ENCODE results near the gene CAPN3.

CAPN3 gene

DNA sequence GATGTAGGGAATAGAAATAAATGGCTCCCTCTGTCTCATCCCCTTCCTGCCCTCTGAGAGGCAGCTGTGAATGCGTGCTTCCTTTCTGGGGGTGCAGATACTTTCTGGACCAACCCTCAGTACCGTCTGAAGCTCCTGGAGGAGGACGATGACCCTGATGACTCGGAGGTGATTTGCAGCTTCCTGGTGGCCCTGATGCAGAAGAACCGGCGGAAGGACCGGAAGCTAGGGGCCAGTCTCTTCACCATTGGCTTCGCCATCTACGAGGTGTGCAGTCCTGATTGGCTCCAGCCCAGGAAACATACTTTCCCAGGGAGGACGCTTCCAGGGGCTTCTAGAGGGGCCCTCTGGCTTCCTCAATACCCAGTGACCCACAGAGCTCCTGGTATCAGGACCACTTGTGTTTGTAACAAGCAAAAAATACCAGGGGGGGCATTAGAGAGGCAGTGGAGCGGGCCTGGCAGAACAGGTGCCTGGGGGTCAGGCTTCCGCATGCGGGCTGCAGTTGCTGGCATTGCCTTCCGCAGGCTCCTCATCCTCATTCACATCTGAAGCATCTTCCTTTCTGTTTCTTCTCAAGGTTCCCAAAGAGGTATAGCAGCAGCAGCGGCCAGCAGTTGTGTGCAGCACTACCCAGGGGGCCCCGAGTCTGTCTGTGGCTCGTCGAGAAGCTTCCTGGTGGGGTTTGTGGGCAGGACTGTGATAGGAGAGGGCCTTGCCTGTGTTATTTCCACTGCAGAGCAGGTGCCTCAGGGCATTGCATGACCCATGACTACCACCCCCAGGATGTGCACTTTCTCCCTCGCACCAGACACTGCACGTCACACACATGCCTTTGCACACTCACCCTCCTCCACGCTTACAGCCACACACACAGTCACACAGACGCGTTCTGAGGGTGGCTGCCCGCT, 42.5 kb downstream of the CAPN3 start:
- no peak overlapping the region for H3K18ac ChIP-seq (ENCODE audit: low read length)
- no peak overlapping the region for H2BK120ac ChIP-seq (ENCODE audit: low read depth, low read length)
- no peaks in the 10 kb centered on the region for H3K79me1 ChIP-seq (ENCODE audit: low read depth, low read length)
- H4K8ac ChIP-seq (ENCODE audit: low read depth, low read length) = no peak overlapping the region
- H2AFZ ChIP-seq (ENCODE audit: low read length) = peak overlapping the region; percentile 70
- no peak overlapping the region for H3K4me2 ChIP-seq (ENCODE audit: insufficient read depth, low read length, poor library complexity, severe bottlenecking)
- DNase-seq (ENCODE audit: low spot score) = no peak
- no peak overlapping the region for H2BK5ac ChIP-seq (ENCODE audit: low read length)
- no CpG with 5 or more reads among the region's 24 CpGs for WGBS, 2 donors (ENCODE audit: extremely low coverage in 2 of 2, insufficient read length in 2 of 2, insufficient replicate concordance in 1 of 2)
- H3K27me3 ChIP-seq (ENCODE audit: control insufficient read depth in 3 of 3, insufficient read depth in 3 of 3, low read depth in 1 of 3, low read length in 3 of 3) = no peaks in the 10 kb centered on the region
- H3K4me3 ChIP-seq (ENCODE audit: low read length in 2 of 2) = peak overlapping the region in 1 of 2 donors; percentile 65
- no peak overlapping the region for H2BK15ac ChIP-seq (ENCODE audit: low read length)
- no peak overlapping the region for H3K23ac ChIP-seq (ENCODE audit: low read depth, low read length, poor library complexity)
- no peaks in the 10 kb centered on the region for H3K9me3 ChIP-seq (replicated peaks in 1 of 2; ENCODE audit: control insufficient read depth in 2 of 2, insufficient read depth in 1 of 2, low read depth in 1 of 2, low read length in 2 of 2)
- H4K91ac ChIP-seq (ENCODE audit: low read depth, low read length, poor library complexity) = no peak overlapping the region
- no peak overlapping the region for H3K9ac ChIP-seq (ENCODE audit: low read depth, low read length, poor library complexity)
- no peak overlapping the region for H2AK5ac ChIP-seq (ENCODE audit: low read depth, low read length)
- no peaks in the 10 kb centered on the region for H3K36me3 ChIP-seq (replicated peaks in 1 of 2; ENCODE audit: control insufficient read depth in 2 of 2, insufficient read depth in 2 of 2, low read length in 2 of 2)
- no peak overlapping the region for H3K14ac ChIP-seq (ENCODE audit: low read length)
- peaks cover 0 to 3% of the 10 kb centered on the region in 2 donors for H3K4me1 ChIP-seq (ENCODE audit: control insufficient read depth in 2 of 2, insufficient read depth in 1 of 2, low read depth in 1 of 2, low read length in 2 of 2)
- H2BK12ac ChIP-seq (ENCODE audit: low read length) = no peak overlapping the region
- H3K27ac ChIP-seq (replicated peaks; ENCODE audit: low read length) = no peak overlapping the region
- H3K4ac ChIP-seq (ENCODE audit: low read length) = no peak overlapping the region

DNA sequence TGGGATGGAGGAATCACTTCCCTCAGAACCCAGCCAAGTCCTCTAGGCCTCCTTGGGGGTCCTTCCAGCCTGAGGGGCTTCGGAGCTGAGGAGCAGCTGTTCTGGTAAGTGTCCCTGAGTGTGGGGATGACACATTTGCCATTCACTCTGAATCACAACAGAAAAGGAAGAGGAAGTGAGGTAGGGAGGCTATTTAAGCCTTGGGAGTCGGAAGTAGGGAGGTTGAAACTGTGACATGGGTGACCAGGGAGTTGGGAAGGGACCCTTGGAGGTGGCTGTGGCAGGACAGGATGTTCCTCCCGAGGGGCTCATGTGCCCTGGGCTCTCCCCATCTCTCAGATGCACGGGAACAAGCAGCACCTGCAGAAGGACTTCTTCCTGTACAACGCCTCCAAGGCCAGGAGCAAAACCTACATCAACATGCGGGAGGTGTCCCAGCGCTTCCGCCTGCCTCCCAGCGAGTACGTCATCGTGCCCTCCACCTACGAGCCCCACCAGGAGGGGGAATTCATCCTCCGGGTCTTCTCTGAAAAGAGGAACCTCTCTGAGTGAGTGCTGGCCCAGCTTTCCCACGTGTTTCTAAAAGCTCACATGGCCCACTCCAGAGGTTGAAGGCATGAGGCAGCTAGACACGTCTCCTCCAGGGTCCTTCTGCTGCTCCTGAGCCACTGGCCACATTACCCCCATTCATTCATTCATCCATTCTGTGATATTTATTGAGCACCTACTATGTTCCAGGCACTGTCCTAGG, 43.3 kb downstream of the CAPN3 start:
- Histone ChIP-seq H3K36me3 (replicated peaks in 1 of 2; ENCODE audit: control insufficient read depth in 2 of 2, insufficient read depth in 2 of 2, low read length in 2 of 2) (no peaks in the 10 kb centered on the region), H2BK15ac (ENCODE audit: low read length) (no peak overlapping the region), H3K4me2 (ENCODE audit: insufficient read depth, low read length, poor library complexity, severe bottlenecking) (no peak overlapping the region), H3K9me3 (replicated peaks in 1 of 2; ENCODE audit: control insufficient read depth in 2 of 2, insufficient read depth in 1 of 2, low read depth in 1 of 2, low read length in 2 of 2) (no peaks in the 10 kb centered on the region), H3K18ac (ENCODE audit: low read length) (no peak overlapping the region), H3K4me1 (ENCODE audit: control insufficient read depth in 2 of 2, insufficient read depth in 1 of 2, low read depth in 1 of 2, low read length in 2 of 2) (peaks cover 0 to 3% of the 10 kb centered on the region in 2 donors), H3K27me3 (ENCODE audit: control insufficient read depth in 3 of 3, insufficient read depth in 3 of 3, low read depth in 1 of 3, low read length in 3 of 3) (no peaks in the 10 kb centered on the region), H4K8ac (ENCODE audit: low read depth, low read length) (no peak overlapping the region), H2AK5ac (ENCODE audit: low read depth, low read length) (no peak overlapping the region), H3K79me1 (ENCODE audit: low read depth, low read length) (no peaks in the 10 kb centered on the region), H3K14ac (ENCODE audit: low read length) (no peak overlapping the region), H3K4me3 (ENCODE audit: low read length in 2 of 2) (peak overlapping the region in 1 of 2 donors; percentile 65), H2BK12ac (ENCODE audit: low read length) (no peak overlapping the region), H2BK120ac (ENCODE audit: low read depth, low read length) (no peak overlapping the region), H2AFZ (ENCODE audit: low read length) (peak overlapping the region; percentile 53), H3K9ac (ENCODE audit: low read depth, low read length, poor library complexity) (no peak overlapping the region), H3K23ac (ENCODE audit: low read depth, low read length, poor library complexity) (no peak overlapping the region), H3K27ac (replicated peaks; ENCODE audit: low read length) (no peak overlapping the region), H3K4ac (ENCODE audit: low read length) (no peak overlapping the region), H2BK5ac (ENCODE audit: low read length) (no peak overlapping the region), H4K91ac (ENCODE audit: low read depth, low read length, poor library complexity) (no peak overlapping the region)
- no peak for DNase-seq (ENCODE audit: low spot score)
- WGBS, 2 donors (ENCODE audit: extremely low coverage in 2 of 2, insufficient read length in 2 of 2, insufficient replicate concordance in 1 of 2) = no CpG with 5 or more reads among the region's 15 CpGs

DNA sequence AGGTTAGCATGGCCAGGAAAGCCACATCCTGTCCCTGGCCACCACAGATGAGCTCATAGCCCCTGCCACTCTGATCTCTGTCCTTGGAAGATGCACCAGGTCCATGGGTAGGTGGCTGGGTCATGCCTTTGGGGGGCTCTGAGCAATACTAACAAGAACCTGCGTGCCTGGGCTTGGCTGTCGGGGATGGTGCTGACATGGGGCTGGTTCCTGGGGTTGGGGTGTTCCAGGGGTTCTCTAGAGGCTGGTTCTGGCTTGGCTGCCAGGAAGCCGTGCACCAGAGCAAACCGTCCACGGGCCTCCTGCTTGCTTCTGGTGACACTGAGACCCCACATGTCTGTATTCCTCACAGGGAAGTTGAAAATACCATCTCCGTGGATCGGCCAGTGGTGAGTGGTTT, 44.1 kb downstream of the CAPN3 start:
- Histone ChIP-seq H3K27me3 (ENCODE audit: control insufficient read depth in 3 of 3, insufficient read depth in 3 of 3, low read depth in 1 of 3, low read length in 3 of 3) (no peaks in the 10 kb centered on the region), H4K91ac (ENCODE audit: low read depth, low read length, poor library complexity) (no peak overlapping the region), H3K79me1 (ENCODE audit: low read depth, low read length) (no peaks in the 10 kb centered on the region), H2AK5ac (ENCODE audit: low read depth, low read length) (no peak overlapping the region), H3K4me2 (ENCODE audit: insufficient read depth, low read length, poor library complexity, severe bottlenecking) (no peak overlapping the region), H3K9me3 (replicated peaks in 1 of 2; ENCODE audit: control insufficient read depth in 2 of 2, insufficient read depth in 1 of 2, low read depth in 1 of 2, low read length in 2 of 2) (no peaks in the 10 kb centered on the region), H3K27ac (replicated peaks; ENCODE audit: low read length) (no peak overlapping the region), H3K18ac (ENCODE audit: low read length) (no peak overlapping the region), H4K8ac (ENCODE audit: low read depth, low read length) (no peak overlapping the region), H2BK15ac (ENCODE audit: low read length) (no peak overlapping the region), H2BK120ac (ENCODE audit: low read depth, low read length) (no peak overlapping the region), H2BK5ac (ENCODE audit: low read length) (no peak overlapping the region), H3K4me1 (ENCODE audit: control insufficient read depth in 2 of 2, insufficient read depth in 1 of 2, low read depth in 1 of 2, low read length in 2 of 2) (peaks cover 0 to 3% of the 10 kb centered on the region in 2 donors), H3K36me3 (replicated peaks in 1 of 2; ENCODE audit: control insufficient read depth in 2 of 2, insufficient read depth in 2 of 2, low read length in 2 of 2) (no peaks in the 10 kb centered on the region), H3K23ac (ENCODE audit: low read depth, low read length, poor library complexity) (no peak overlapping the region), H3K14ac (ENCODE audit: low read length) (no peak overlapping the region), H2BK12ac (ENCODE audit: low read length) (no peak overlapping the region), H3K4ac (ENCODE audit: low read length) (no peak overlapping the region), H3K4me3 (ENCODE audit: low read length in 2 of 2) (no peak overlapping the region), H2AFZ (ENCODE audit: low read length) (no peak overlapping the region), H3K9ac (ENCODE audit: low read depth, low read length, poor library complexity) (no peak overlapping the region)
- no CpG with 5 or more reads among the region's 7 CpGs for WGBS, 2 donors (ENCODE audit: extremely low coverage in 2 of 2, insufficient read length in 2 of 2, insufficient replicate concordance in 1 of 2)
- DNase-seq (ENCODE audit: low spot score) = no peak
